Measurements from ENCODE around the gene SPTA1.

- TF ChIP-seq CTCF (conservative IDR thresholded peaks at IDR 0.05; ENCODE audit: low read length) (no peak), EZH2phosphoT487 (IDR thresholded peaks at IDR 0.05; ENCODE audit: borderline replicate concordance, low read depth, low read length) (no peak)
Measured at GRCh38 chr1:158687037-158687436, 522 bp upstream of the SPTA1 start.

Data from OCI-LY7 (cell line).